HG03025 (cell line): Measurements from ENCODE around the gene QSOX2.

ENCODE experiments used
- ATAC-seq: cut with Tn5 transposase; IDR thresholded peaks from one replicate; pipeline ENCODE4 v1.9.1; 2021; ENCODE audit warnings: mild to moderate bottlenecking, moderate library complexity; ENCODE audit not compliant: unreplicated experiment, low FRiP score

QSOX2 gene

DNA sequence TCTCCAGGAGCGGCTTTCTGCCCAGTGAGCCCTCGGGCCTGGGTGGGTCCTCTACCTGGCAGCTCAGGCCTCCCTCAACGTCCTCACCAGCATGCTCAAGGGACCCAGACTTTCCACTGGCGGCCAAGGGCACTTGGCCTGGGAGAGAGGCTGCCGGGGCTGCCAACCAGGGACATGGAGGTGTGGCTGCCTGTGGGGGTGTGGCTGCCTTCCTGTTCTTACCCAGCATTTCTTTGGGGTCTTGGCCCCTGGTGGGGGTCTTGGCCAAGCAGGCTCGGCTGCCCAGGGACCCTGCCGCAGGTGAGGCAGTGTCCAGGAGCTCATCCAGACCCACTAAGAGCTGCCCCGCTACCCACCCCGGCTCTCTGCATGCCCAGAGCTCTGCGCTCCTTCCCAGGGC lies 7.2 kb upstream of the QSOX2 start:
- no peak for ATAC-seq

- ATAC-seq, result no peak
Measured at GRCh38 chr9:136252281-136252680, 6.7 kb upstream of the QSOX2 start.

GRCh38 chr9:136251264-136252115 lies 5.9 kb upstream of the QSOX2 start:
- ATAC-seq, result no peak

DNA sequence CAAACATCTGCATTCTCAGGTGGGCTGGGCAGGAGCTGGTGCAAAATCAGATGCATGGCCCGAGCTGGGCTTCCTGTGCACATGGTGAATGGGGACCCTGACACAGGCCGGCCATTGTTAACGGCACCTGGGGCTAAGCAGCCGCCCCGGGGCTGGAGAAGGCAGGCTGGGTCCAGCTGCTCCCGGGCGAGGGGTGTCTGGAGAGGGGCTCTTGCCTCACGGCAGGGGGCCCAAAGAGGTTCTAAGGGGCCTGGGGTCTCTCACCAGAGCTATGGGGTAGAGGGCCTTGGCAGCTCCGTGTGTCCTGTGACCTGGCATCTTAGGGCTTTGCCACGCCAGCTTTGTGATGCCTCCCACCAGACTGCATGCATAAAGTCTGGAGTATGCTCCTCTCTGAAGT lies 5.1 kb upstream of the QSOX2 start:
- ATAC-seq, result no peak

DNA sequence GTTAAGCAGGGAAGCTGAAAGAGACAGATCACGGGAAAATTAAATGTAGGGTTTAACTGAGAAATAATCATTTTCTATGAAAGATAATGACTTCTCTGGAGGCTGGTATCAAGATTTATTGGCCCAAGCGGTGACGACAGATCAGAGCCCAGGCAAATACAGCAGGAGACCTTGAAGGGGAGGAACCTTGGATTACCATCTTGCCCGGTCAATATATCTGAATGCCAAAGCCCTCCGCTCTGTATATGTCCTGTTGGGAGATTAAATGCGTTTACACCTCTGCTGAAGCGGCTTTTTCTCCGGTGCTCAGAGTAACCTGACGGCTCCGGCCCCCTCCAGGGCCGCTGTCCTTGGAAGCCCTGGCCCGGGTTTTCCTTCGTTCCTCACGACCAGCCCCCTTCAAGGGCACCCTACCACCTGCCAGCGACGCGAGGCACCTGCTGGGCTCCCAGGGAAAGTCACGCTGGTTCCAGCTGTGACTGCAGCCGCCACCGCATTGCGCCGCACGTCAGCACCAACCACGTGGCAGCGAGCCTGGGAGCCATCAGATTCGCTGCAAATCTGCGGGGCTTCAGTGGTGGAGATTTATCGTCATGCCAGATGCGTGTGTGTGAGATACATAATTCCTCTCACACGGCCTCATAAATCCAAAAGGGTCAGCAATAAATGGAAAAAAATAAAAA lies 4.4 kb upstream of the QSOX2 start:
- no peak for ATAC-seq

DNA sequence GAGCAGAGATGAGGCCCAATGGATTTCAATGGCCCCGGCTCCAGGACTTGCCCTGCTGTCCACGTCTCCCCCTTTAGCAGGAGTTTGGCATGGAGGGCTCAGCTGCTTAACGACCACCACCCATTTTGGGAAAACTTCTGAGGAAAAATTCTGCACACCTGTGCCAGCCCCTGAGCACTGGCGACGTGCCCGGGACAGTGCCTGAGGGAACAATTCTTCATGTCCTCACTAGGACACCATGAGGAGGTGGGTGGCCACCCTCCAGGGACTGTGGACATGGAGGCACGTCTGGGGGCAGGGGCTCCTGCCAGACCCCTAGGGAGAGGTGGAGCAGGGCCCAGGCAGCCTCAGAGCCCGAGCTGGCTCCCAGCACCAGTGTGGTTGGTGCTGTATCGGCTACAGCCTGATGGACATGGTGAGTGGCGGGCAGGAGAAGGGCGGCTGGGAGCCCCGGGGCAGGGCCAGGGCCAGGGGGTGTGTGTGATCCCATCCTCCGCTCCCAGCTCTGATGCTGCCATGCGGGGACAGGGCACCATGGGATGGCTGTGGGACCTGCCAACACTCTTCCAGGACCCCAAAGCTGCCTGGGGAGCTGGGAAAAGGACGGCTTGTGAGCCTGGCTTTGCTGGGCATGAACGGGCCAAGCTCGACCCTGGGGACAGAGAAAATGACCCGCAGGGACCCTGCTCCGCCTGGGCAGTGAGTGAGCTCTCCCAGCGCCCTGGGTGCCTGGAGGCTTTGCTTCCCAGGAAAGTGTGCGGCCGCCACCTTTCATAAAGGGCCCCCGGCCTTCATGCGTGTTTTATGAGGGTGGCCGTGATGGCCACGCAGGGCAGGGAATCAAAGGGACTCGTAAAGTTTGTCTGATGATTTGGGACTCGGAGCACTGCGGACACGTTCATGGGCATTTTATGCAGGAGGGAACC lies 3.6 kb upstream of the QSOX2 start:
- no peak for ATAC-seq

GRCh38 chr9:136247947-136248637 lies 2.5 kb upstream of the QSOX2 start:
- ATAC-seq, result no peak

- ATAC-seq, result no peak
Measured at GRCh38 chr9:136247551-136247916, 1.9 kb upstream of the QSOX2 start.

GRCh38 chr9:136246849-136247550 lies 1.4 kb upstream of the QSOX2 start:
- no peak for ATAC-seq

- no peak for ATAC-seq
Measured at GRCh38 chr9:136244969-136245218, 718 bp downstream of the QSOX2 start.

DNA sequence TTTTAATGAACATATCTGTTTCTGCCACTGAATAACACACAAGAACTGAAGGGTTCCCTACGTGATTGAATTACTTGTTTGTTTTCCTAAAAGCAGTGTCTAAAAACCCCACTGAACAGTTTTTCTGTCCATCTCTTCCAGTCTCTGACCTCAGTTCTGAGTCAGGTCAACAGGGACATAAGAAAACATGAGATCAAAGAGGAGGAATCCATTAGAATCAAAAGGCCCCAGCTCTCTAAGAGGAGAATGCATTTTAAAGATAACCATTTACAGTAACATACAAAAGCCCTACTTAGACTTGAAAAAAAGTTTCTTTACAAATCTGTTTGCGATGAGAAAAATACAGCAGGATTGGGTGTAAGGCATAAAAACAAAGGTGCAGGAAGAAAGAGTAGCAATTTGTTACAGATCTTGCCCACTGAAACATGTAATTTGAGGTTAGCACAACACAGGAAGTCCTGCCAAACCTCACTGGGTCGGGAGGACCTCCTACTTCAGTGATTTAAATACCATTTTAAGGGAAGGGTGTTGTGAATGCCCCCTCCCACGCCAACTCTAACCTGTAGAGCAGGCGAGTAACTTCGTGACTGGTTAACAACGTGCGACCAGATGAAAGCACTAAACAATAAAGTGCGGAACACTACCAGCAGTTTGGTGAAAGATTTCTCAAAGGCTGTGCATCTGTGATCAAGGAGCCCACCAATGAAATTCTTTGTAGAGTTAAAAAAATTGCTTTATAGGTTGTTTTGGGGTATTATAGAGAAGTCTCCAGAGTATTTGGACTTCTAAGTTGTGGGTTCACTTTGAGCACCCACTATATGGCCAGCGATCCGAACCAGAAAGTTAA lies 1.3 kb downstream of the QSOX2 start:
- no peak for ATAC-seq

GRCh38 chr9:136243631-136244030 lies 2.0 kb downstream of the QSOX2 start:
- no peak for ATAC-seq

DNA sequence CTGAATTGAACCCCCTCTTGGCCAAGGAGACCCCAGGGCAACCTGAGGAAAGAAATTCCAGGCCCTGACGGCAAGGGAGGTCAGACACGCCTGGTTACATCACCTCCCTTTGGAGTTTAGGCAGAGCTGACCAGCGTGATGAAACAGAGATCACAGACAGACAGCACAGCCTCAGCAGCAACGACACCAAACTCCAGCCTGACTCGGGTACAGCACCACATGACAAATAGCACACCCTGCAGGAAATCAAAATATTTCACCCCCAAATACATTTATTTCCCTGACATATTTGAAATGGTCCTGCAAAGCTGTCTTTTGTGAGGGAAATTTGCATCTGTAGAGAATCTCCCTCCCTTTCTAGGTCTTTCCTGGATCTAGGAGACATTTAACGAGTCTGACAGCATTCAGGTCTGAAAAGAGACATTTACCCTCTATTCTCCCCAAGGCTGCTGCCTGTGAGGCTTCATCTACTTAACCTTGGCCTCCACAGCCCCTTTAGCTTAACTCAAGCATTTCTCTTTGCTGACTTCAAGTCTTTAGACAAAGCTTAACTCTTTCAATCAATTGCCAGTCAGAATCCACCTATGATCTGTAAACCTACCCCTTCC lies 2.6 kb downstream of the QSOX2 start:
- no peak for ATAC-seq

DNA sequence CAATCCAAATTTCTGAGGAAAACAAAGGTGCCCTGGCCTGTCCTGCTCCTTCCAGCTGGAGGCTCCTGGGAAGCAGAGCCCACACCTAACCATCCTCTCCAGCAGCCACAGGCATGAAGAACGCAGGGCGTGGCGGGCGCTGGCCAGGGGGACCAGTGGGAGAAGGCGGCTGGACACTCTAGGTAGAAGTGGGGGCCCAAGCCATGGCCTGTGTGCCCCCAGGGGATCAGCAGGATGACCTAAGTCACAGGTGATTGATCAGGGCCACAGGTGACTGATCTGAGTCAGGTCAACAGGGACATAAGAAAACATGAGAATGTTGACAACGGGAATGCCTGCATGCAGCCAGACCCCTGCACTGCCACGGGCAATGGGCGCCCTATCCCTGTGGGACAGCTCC lies 3.4 kb downstream of the QSOX2 start:
- ATAC-seq, result no peak

DNA sequence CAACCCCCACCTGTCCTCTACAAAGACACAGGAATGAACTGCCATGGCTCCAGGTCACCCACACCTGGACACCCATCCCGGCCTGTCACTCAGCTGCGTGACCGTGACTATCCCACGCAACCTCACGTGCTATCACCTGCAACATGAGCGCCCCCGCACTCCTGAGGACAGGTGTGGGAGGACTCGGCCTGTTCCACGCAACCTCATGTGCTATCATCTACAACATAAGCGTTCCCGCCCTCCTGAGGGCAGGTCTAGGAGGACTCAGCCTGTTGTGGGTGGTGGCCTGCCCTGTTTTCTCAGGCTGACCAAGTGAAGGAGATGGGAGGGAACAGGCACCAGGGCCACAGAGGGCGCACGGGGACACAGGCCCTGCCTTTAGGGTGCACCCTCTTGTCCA lies 4.1 kb downstream of the QSOX2 start:
- no peak for ATAC-seq

DNA sequence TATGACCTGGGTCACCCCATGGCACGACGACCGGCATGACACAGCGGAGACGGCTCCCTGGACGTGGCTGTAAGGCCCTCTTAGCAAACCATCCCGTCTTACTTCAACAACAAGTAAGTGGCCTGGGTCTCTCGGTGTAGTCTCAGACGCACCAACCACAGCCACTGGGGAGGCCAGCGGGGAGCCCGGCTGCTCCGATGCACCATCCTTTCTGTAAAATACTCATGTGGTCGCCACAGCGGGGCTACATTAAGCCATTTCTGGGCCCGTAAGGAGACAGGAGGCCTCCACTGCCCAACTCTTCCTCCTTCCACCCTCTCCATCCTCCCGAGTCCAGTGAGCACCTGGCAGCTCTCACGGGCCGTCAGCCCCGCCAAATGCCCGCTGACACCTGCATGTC lies 4.7 kb downstream of the QSOX2 start:
- no peak for ATAC-seq

- ATAC-seq, result no peak
Measured at GRCh38 chr9:136239983-136240330, 5.7 kb downstream of the QSOX2 start.

GRCh38 chr9:136239135-136239982 lies 6.3 kb downstream of the QSOX2 start:
- no peak for ATAC-seq
